Activated B cell treated with CpG ODN at 0.5 μM for 24 hours (primary cell): ENCODE measurements around the gene COPZ2. TPM values are rescaled to one million over a fixed set of nuclear protein-coding genes. Genes with fewer than 3 reads are reported as not detected.

Experiments
- ATAC-seq: fragments of 200-7000 bp; cut with Tn5 transposase; one replicate; pipeline ENCODE4 v1.10.0; 2021; ENCODE audit warnings: low read depth, mild to moderate bottlenecking, moderate library complexity
- CTCF ChIA-PET: fragments of 350-600 bp; sonication (Branson Sonifier 250); formaldehyde crosslinking; loops from one replicate; lab custom pipeline; 2021; ENCODE audit warnings: antibody characterized with exemption; lab: Charles Lee
- POLR2A ChIA-PET: fragments of 350-600 bp; sonication (Branson Sonifier 250); formaldehyde crosslinking; loops from one replicate; lab custom pipeline; 2021; ENCODE audit warnings: antibody characterized with exemption; lab: Charles Lee
- DNase-seq: peaks from one replicate; pipeline ENCODE4 v3.0.0; 2022
- H3K27ac Mint-ChIP-seq: one replicate; pipeline ENCODE4 v1.8.0; 2020; ENCODE audit warnings: mixed read lengths
- H3K27me3 Mint-ChIP-seq: one replicate; pipeline ENCODE4 v1.8.0; 2021; ENCODE audit warnings: mixed read lengths
- H3K36me3 Mint-ChIP-seq: one replicate; pipeline ENCODE4 v1.8.0; 2021; ENCODE audit warnings: low read depth, mixed read lengths
- H3K4me1 Mint-ChIP-seq: one replicate; pipeline ENCODE4 v1.8.0; 2021; ENCODE audit warnings: mixed read lengths
- H3K4me3 Mint-ChIP-seq: one replicate; pipeline ENCODE4 v1.8.0; 2020; ENCODE audit warnings: mild to moderate bottlenecking, mixed read lengths
- H3K9me3 Mint-ChIP-seq: one replicate; pipeline ENCODE4 v1.8.0; 2020; ENCODE audit warnings: mixed read lengths
- CTCF ChIP-seq: fragments of 200-600 bp; IDR thresholded peaks from one replicate; pipeline ENCODE4 v1.8.0; 2022; ENCODE audit warnings: antibody characterized with exemption, mild to moderate bottlenecking
- intact Hi-C: fragments of 100-400 bp; cut with micrococcal nuclease; formaldehyde crosslinking; loops from one replicate; pipeline ENCODE4 v1.15.1; 2024
- total RNA-seq: library from RNA; stranded (reverse); gene quantifications from 2 replicates; pipeline ENCODE4 v1.2.3, GENCODE V29; 2022

COPZ2 gene
- total RNA-seq, 1 donor from 2014 or later: 3.3 TPM

DNA sequence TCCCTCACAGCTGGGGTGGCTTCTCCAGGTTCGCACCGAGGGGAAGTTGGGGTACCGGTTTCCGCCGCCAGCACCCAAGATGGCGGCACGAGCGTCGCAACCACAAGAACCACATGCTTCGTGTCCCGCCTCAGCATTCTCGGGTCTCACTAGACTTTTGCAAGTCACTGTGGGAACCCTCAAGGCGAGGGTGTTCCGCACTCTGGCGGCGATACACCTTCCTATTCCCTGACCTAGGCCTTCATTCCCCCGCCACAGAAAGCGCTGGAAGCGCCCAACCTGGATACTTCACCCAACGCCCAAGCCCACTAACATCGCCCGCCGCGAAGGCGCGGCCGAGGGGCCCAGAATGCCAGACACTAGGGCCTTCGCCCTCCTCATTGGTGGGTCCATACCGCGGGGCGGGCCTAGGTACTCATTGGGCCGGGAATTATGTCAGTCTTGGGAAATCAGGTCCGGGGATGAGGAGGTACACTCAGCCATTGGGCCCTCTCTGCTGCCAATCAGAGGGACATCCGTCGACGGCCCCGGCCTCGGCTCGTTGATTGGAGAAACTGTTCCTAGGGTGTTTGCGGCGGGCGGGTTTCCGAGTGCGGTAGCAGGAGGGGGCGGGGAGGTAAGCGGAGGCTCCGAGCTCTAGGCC, 10.3 kb upstream of the COPZ2 start, which contains the start of gene NFE2L1:
Gene NFE2L1, plus strand, starts transcription at position 619 of the 643 bp plus-strand sequence. CDS start 2,760 bp downstream, outside the sequence.
- DNase-seq (peak; percentile 89), ATAC-seq (peak; percentile 94)
- Mint-ChIP-seq H3K9me3 (no peaks in the 10 kb centered on the region), H3K4me3 (peak within 1 kb of the TSS; percentile 97), H3K27me3 (no peaks in the 10 kb centered on the region), H3K27ac (peak within 1 kb of the TSS; percentile 100), H3K36me3 (peaks cover 45% of the 10 kb centered on the region), H3K4me1 (peaks cover 62% of the 10 kb centered on the region)
- ChIA-PET CTCF (interaction anchor here (1.2 to 3.5 kb wide), 5 partner anchors 11 to 65 kb away, joined by 3 to 10 read pairs (median 8); no protein-coding TSS in a partner anchor), POLR2A (interaction anchor here (0.6 to 4.8 kb wide), 27 partner anchors 9 to 861 kb away, joined by 3 to 83 read pairs (median 5); partner anchors contain the start of genes ATP5MC1, CBX1, CDK5RAP3 and COPZ2)
- intact Hi-C loops: loop anchor here (1.0 to 5.0 kb wide), 9 partner anchors 11 to 1144 kb away; partner anchors contain the start of genes ATP5MC1, CBX1, COPZ2 and PNPO
- TF ChIP-seq CTCF: no peak

GRCh38 chr17:48047113-48047740, 9.6 kb upstream of the COPZ2 start:
- peaks cover 39% of the 10 kb centered on the region for H3K36me3 Mint-ChIP-seq
- H3K9me3 Mint-ChIP-seq: no peaks in the 10 kb centered on the region
- ChIA-PET CTCF (interaction anchor here (1.7 to 3.5 kb wide), 3 partner anchors 11 to 22 kb away, joined by 8 to 10 read pairs (median 10); no protein-coding TSS in a partner anchor), POLR2A (interaction anchor here (0.6 to 4.8 kb wide), 16 partner anchors 8 to 845 kb away, joined by 3 to 83 read pairs (median 8); partner anchors contain the start of genes ATP5MC1, CBX1, COPZ2 and PNPO)
- no peaks in the 10 kb centered on the region for H3K27me3 Mint-ChIP-seq
- TF ChIP-seq CTCF: no peak
- intact Hi-C loops: loop anchor here (1.0 to 5.0 kb wide), 2 partner anchors 27 to 1145 kb away; no protein-coding TSS in a partner anchor
- peaks cover 56% of the 10 kb centered on the region for H3K4me1 Mint-ChIP-seq
- no peak for ATAC-seq
- DNase-seq: no peak
- peak overlapping the region; percentile 97 for H3K4me3 Mint-ChIP-seq
- H3K27ac Mint-ChIP-seq: peak overlapping the region; percentile 100

GRCh38 chr17:48046296-48046695, 8.7 kb upstream of the COPZ2 start:
- no peak for ATAC-seq
- H3K27me3 Mint-ChIP-seq: no peaks in the 10 kb centered on the region
- H3K4me1 Mint-ChIP-seq: peaks cover 47% of the 10 kb centered on the region
- intact Hi-C loops: loop anchor here (5.0 kb wide), 1 partner anchor 1146 kb away; no protein-coding TSS in a partner anchor
- CTCF ChIA-PET: no interaction called here
- peaks cover 30% of the 10 kb centered on the region for H3K36me3 Mint-ChIP-seq
- H3K4me3 Mint-ChIP-seq: peak overlapping the region; percentile 97
- H3K9me3 Mint-ChIP-seq: no peaks in the 10 kb centered on the region
- no peak for TF ChIP-seq CTCF
- peak overlapping the region; percentile 100 for H3K27ac Mint-ChIP-seq
- no peak for DNase-seq
- POLR2A ChIA-PET: interaction anchor here (1.3 to 4.8 kb wide), 6 partner anchors 12 to 66 kb away, joined by 4 to 83 read pairs (median 36); partner anchors contain the start of gene SNX11

DNA sequence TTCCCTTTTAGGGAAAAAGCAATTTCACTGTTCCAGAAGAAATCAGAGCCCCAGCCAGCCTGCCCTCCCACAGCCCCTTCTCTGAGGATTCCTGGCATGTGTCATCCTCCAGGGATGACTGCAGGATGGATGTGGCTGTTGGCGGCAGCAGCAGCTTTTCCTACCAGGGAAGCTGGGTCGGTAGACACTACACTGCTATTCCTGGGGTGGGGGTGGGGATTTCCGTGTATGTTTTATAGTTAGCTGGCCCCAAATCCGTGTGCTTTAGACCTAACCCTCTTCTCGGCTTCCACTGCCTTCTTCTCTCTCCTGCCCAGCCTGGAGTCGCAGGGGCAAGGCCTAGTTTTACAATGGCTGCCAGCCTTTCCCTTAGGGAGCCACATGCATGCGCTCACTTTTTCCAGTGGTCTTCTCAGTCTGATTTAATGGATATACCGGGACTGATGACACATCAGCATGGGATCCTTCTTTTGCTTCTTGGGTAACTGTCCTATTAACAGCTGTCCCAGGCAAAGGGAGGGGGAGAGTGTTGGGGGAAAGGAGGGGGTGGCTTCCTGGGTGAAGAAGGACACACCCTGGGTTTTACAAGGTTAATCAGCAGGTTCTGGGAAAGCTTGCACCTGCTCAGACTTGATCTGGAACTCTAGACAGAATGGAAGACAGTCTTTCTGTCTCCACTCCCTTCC, 7.9 kb upstream of the COPZ2 start:
- POLR2A ChIA-PET: interaction anchor here (1.1 to 4.8 kb wide), 3 partner anchors 13 to 22 kb away, joined by 4 to 83 read pairs (median 4); no protein-coding TSS in a partner anchor
- Mint-ChIP-seq H3K36me3 (peaks cover 21% of the 10 kb centered on the region), H3K4me3 (no peak overlapping the region), H3K27me3 (no peaks in the 10 kb centered on the region), H3K27ac (no peak overlapping the region), H3K9me3 (no peaks in the 10 kb centered on the region), H3K4me1 (peaks cover 38% of the 10 kb centered on the region)
- CTCF ChIA-PET: no interaction called here
- ATAC-seq (no peak), DNase-seq (no peak)
- intact Hi-C loops: loop anchor here (5.0 kb wide), 1 partner anchor 1147 kb away; no protein-coding TSS in a partner anchor
- TF ChIP-seq CTCF: no peak
